ENCODE data around the gene CNNM2. TPM values are rescaled to one million over a fixed set of nuclear protein-coding genes. Genes with fewer than 3 reads are reported as not detected.
"Not testable (repeated sequence)": the region's sequence is repeated elsewhere in the genome, so short reads cannot be mapped to it uniquely, and the experiment has no call there.

Gene CNNM2
- total RNA-seq, 4 donors from 2014 or later, result 9.9 to 21.0 (median 10.5) TPM

DNA sequence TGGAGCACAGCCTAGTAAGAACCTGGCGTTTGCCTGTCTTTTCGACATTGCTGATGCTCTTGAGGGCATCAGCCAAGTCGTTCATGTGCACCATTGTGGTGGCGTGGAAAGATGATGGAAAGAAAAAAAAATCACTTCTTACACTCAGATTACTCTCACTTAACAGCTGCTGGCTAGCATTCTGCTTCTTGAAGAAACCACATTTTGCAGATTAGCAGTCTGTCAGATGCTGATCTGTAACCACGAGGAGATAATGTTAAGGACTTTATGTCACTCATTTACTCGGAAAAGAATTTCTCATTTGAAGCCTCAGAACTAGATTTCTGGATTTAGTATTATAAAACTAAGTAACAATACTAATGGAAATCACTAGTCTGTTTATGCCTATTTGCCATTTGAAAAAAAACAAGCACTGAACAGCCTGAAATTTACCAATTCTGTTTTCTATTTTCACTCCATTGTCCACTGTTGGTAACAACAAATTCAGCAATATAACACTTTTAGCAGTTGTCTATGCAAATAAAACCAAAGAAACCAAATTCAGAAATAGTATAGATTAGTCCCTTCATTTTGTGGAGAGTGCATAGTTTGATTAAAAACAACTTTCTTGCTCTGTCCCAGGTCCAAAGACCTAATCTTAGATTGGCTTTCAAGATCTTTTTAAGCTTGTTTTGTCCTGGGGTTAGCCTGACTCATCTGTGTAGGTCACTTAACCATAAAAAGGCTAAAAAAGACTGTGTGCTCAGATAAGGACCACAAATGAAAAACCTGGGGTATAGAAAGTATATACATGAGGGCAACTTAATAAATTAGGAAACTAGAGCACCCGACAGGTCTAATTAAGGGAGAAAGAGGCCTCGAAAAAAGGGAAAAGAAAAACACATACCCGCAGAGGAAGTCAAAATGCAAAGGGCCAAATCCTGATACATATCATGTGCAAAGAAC lies 207.5 kb downstream of the CNNM2 start:
- no peaks in the 10 kb centered on the region for H3K9me3 ChIP-seq
- peak overlapping the region in 1 of 4 donors; percentile 60 for H3K27ac ChIP-seq
- H3K4me3 ChIP-seq, result no peak overlapping the region
- WGBS, 2 donors, result 78 to 81% methylated on average over 9 of the region's 9 CpGs
- no peak for DNase-seq (ENCODE audit: low spot score in 2 of 2)
- H3K27me3 ChIP-seq, result no peaks in the 10 kb centered on the region
- H3K4me1 ChIP-seq, result peaks cover 0 to 57% (median 18%) of the 10 kb centered on the region in 4 donors
- TF ChIP-seq CTCF (IDR thresholded peaks at IDR 0.05), result no peak
- no peak for TF ChIP-seq EP300 (IDR thresholded peaks at IDR 0.05)
- no peak for TF ChIP-seq POLR2A (IDR thresholded peaks at IDR 0.05)
- peaks cover 0 to 6% (median 0%) of the 10 kb centered on the region in 3 donors for H3K36me3 ChIP-seq

DNA sequence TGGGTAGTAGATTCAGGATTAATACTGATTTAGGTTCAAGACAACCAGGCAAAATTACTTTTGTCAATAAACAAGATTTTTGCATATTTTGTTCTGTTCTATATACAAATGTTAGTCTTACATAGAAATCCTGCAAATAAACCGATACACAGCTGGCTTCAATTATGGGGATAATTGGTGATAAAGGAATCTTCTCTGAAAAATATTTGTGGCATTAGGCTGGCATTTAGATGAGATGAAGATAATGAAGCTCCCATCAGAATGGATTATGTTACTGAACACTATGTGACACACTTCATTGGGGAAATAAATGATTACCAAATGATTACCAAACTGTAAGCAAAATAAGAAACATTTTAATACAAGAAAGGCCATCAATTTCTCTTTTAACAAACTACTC lies 209.1 kb downstream of the CNNM2 start:
- WGBS, 2 donors, result 82 to 87% methylated on average over 1 of the region's 1 CpG
- DNase-seq (ENCODE audit: low spot score in 2 of 2), result no peak
- Histone ChIP-seq H3K27me3 (no peaks in the 10 kb centered on the region), H3K4me1 (peaks cover 0 to 40% (median 7%) of the 10 kb centered on the region in 4 donors), H3K9me3 (no peaks in the 10 kb centered on the region), H3K27ac (no peak overlapping the region), H3K4me3 (no peak overlapping the region), H3K36me3 (peaks cover 0 to 7% (median 0%) of the 10 kb centered on the region in 3 donors)
- TF ChIP-seq POLR2A (IDR thresholded peaks at IDR 0.05), result no peak
- TF ChIP-seq EP300 (IDR thresholded peaks at IDR 0.05), result no peak
- TF ChIP-seq CTCF (IDR thresholded peaks at IDR 0.05), result no peak

DNA sequence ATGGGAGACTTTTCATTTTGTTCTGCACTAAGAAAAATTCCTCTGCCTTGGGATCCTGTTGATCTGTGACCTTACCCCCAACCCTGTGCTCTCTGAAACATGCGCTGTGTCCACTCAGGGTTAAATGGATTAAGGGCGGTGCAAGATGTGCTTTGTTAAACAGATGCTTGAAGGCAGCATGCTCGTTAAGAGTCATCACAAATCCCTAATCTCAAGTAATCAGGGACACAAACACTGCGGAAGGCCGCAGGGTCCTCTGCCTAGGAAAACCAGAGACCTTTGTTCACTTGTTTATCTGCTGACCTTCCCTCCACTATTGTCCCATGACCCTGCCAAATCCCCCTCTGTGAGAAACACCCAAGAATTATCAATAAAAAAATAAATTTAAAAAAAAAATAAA lies 212.1 kb downstream of the CNNM2 start:
- H3K27ac ChIP-seq; H3K4me3 ChIP-seq; H3K9me3 ChIP-seq; H3K27me3 ChIP-seq; DNase-seq (ENCODE audit: low spot score in 2 of 2): not testable (repeated sequence)
- peaks cover 0 to 34% (median 0%) of the 10 kb centered on the region in 3 donors for H3K36me3 ChIP-seq
- WGBS, 2 donors, result 76 to 79% methylated on average over 5 of the region's 5 CpGs
- H3K4me1 ChIP-seq, result peaks cover 0 to 17% (median 1%) of the 10 kb centered on the region in 4 donors

GRCh38 chr10:103130910-103131309 lies 212.8 kb downstream of the CNNM2 start:
- Histone ChIP-seq H3K9me3 (no peaks in the 10 kb centered on the region), H3K36me3 (peaks cover 0 to 42% (median 0%) of the 10 kb centered on the region in 3 donors), H3K27ac (no peak overlapping the region), H3K27me3 (no peaks in the 10 kb centered on the region), H3K4me3 (no peak overlapping the region), H3K4me1 (peaks cover 0 to 10% (median 1%) of the 10 kb centered on the region in 4 donors)
- 74 to 88% methylated on average over 1 of the region's 1 CpG for WGBS, 2 donors
- no peak for DNase-seq (ENCODE audit: low spot score in 2 of 2)
- no peak for TF ChIP-seq EP300 (IDR thresholded peaks at IDR 0.05)
- TF ChIP-seq POLR2A (IDR thresholded peaks at IDR 0.05), result no peak
- no peak for TF ChIP-seq CTCF (IDR thresholded peaks at IDR 0.05)

DNA sequence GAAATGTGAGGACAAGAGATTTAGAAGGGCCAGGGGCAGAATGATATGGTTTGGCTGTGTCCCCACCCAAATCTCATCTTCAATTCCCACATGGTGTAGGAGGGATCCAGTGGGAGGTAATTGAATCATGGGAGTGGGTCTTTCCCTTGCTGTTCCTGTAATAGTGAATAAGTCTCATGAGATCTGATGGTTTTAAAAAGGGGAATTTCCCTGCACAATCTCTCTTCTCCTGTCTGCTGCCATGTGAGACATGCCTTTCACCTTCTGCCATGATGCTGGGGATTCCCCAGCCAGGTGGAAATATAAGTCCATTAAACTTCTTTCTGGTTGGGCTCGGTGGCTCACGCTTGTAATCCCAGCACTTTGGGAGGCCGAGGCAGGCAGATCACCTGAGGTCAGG lies 217.1 kb downstream of the CNNM2 start:
- WGBS, 2 donors, result 87 to 98% methylated on average over 3 of the region's 3 CpGs
- H3K27ac ChIP-seq; DNase-seq (ENCODE audit: low spot score in 2 of 2); H3K4me3 ChIP-seq; H3K9me3 ChIP-seq; H3K4me1 ChIP-seq; H3K27me3 ChIP-seq: not testable (repeated sequence)
- H3K36me3 ChIP-seq, result peaks cover 0 to 62% (median 0%) of the 10 kb centered on the region in 3 donors

GRCh38 chr10:103139803-103140202 lies 221.7 kb downstream of the CNNM2 start:
- no peaks in the 10 kb centered on the region for H3K9me3 ChIP-seq
- H3K36me3 ChIP-seq, result peaks cover 0 to 47% (median 0%) of the 10 kb centered on the region in 3 donors
- 95 to 100% methylated on average over 3 of the region's 3 CpGs for WGBS, 2 donors
- no peak for DNase-seq (ENCODE audit: low spot score in 2 of 2)
- no peak overlapping the region for H3K27ac ChIP-seq
- no peak for TF ChIP-seq EP300 (IDR thresholded peaks at IDR 0.05)
- H3K4me1 ChIP-seq, result peaks cover 0 to 27% (median 8%) of the 10 kb centered on the region in 4 donors
- no peaks in the 10 kb centered on the region for H3K27me3 ChIP-seq
- H3K4me3 ChIP-seq, result no peak overlapping the region

Small RNA genes lying within 50 kb of the gene (small RNA-seq; reads per million reads assigned to genes)
- not detected for gene AS3MT
- not detected for gene RF00026
- not detected for gene RF02271

Other genes starting within 250 kb of the CNNM2 start
- gene ARL3, start 203.9 kb upstream of the CNNM2 start, total RNA-seq, result 10 to 100 TPM; 11.0 to 17.7 (median 13.8) TPM
- 10 to 100 TPM in 3 of 4 donors, 1 to 10 TPM in 1; 7.2 to 26.4 (median 11.3) TPM for gene SFXN2, start 203.7 kb upstream of the CNNM2 start, total RNA-seq
- 100 to 1,000 TPM in 3 of 4 donors, 10 to 100 TPM in 1; 89.4 to 191 (median 158) TPM for gene WBP1L, start 174.3 kb upstream of the CNNM2 start, total RNA-seq
- gene CYP17A1, start 80.9 kb upstream of the CNNM2 start, total RNA-seq, result not detected
- 10 to 100 TPM; 18.4 to 40.2 (median 37.3) TPM for gene BORCS7, start 64.0 kb upstream of the CNNM2 start, total RNA-seq
- 1 to 10 TPM; 2.6 to 9.6 (median 5.3) TPM for gene AS3MT, start 48.8 kb upstream of the CNNM2 start, total RNA-seq